Spleen (tissue), 7 donors: ENCODE measurements around the gene LPGAT1.

Experiments used
- CTCF ChIP-seq, 11 experiments: fragments of 200-600 bp in 7 of 11; fragments of 450-650 bp in 4 of 11; sonication (generic) in 4 of 11; IDR thresholded peaks in 8 of 11; conservative IDR thresholded peaks in 3 of 11; 1 replicate in 7 of 11; 2 replicates in 4 of 11; pipeline versions ENCODE4 v1.4.0 to v1.8.0; 2016 to 2021; ENCODE audit warnings: antibody characterized with exemption in 11 of 11, inconsistent platforms in 4 of 11, mild to moderate bottlenecking in 1 of 11
- POLR2A ChIP-seq, 3 donors: fragments of 450-650 bp; IDR thresholded peaks; one replicate each; pipeline ENCODE4 v1.5.1; 2017; ENCODE audit warnings: antibody characterized with exemption in 3 of 3, mild to moderate bottlenecking in 1 of 3
- donor health status: DM: no; HTN: no; CAD: no; lungs with moderate emphysema.
- donor health status: DM: no; HTN: no; CAD: no.
- donor health status: DM: no; HTN: no; CAD: no.

GRCh38 chr1:211739671-211740411 lies 90.7 kb downstream of the LPGAT1 start:
- TF ChIP-seq CTCF (IDR thresholded peaks at IDR 0.05 in 8 of 11, conservative IDR thresholded peaks at IDR 0.05 in 3 of 11), result no peak
- TF ChIP-seq POLR2A (IDR thresholded peaks at IDR 0.05), result no peak
